ENCODE data around the gene OR3A1. TPM values are rescaled to one million over a fixed set of nuclear protein-coding genes. Genes with fewer than 3 reads are reported as not detected.
"Not testable (repeated sequence)": the region's sequence is repeated elsewhere in the genome, so short reads cannot be mapped to it uniquely, and the experiment has no call there.

OR3A1 gene
- polyA plus RNA-seq, 1 donor from 2014 or later = not detected

GRCh38 chr17:3244841-3245240, 53.3 kb downstream of the OR3A1 start:
- not testable (repeated sequence) for H3K9ac ChIP-seq (ENCODE audit: low read length); H3K27me3 ChIP-seq (ENCODE audit: insufficient read depth, low read depth, low read length); H4K20me1 ChIP-seq (ENCODE audit: insufficient read depth); H3K36me3 ChIP-seq (ENCODE audit: insufficient read depth, low read length); H3F3A ChIP-seq (ENCODE audit: insufficient read depth, low read length, poor library complexity, severe bottlenecking); H2AFZ ChIP-seq (ENCODE audit: low read depth, low read length); H3K4me2 ChIP-seq (ENCODE audit: low read length); H3K27ac ChIP-seq (ENCODE audit: low read length); H3K9me3 ChIP-seq (ENCODE audit: low read length); H3K79me2 ChIP-seq (replicated peaks; ENCODE audit: insufficient read depth, low read length); H3K4me3 ChIP-seq (ENCODE audit: low read length); H3K9me2 ChIP-seq (ENCODE audit: insufficient read depth, low read length)

DNA sequence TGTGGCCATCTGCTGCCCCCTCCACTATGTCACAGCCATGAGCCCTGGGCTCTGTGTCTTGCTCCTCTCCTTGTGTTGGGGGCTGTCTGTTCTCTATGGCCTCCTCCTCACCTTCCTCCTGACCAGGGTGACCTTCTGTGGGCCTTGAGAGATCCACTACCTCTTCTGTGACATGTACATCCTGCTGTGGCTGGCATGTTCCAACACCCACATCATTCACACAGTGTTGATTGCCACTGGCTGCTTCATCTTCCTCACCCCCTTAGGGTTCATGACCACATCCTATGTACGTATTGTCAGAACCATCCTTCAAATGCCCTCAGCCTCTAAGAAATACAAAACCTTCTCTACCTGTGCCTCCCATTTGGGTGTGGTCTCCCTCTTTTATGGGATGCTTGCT, 57.1 kb downstream of the OR3A1 start:
- H4K20me1 ChIP-seq (ENCODE audit: insufficient read depth); H3K36me3 ChIP-seq (ENCODE audit: insufficient read depth, low read length); H3K27ac ChIP-seq (ENCODE audit: low read length); H3K9ac ChIP-seq (ENCODE audit: low read length); H3K79me2 ChIP-seq (replicated peaks; ENCODE audit: insufficient read depth, low read length); H3K9me3 ChIP-seq (ENCODE audit: low read length); H3K9me2 ChIP-seq (ENCODE audit: insufficient read depth, low read length); H3K4me2 ChIP-seq (ENCODE audit: low read length); H2AFZ ChIP-seq (ENCODE audit: low read depth, low read length); H3F3A ChIP-seq (ENCODE audit: insufficient read depth, low read length, poor library complexity, severe bottlenecking); H3K4me3 ChIP-seq (ENCODE audit: low read length); H3K27me3 ChIP-seq (ENCODE audit: insufficient read depth, low read depth, low read length): not testable (repeated sequence)

Other genes with a start within 250 kb of the OR3A1 start
- not detected in 2 replicates for gene OR1D5, start 234.8 kb downstream of the OR3A1 start, polyA plus RNA-seq
- gene OR1D2, start 193.9 kb downstream of the OR3A1 start, polyA plus RNA-seq = not detected in 2 replicates
- not detected in 2 replicates for gene OR1G1, start 170.8 kb downstream of the OR3A1 start, polyA plus RNA-seq
- gene OR1A2, start 100.8 kb downstream of the OR3A1 start, polyA plus RNA-seq = not detected in 2 replicates
- gene OR1A1, start 90.7 kb downstream of the OR3A1 start, polyA plus RNA-seq = not detected in 2 replicates
- not detected in 2 replicates for gene OR3A2, start 87.9 kb upstream of the OR3A1 start, polyA plus RNA-seq
- not detected in 2 replicates for gene OR1E1, start 100.0 kb upstream of the OR3A1 start, polyA plus RNA-seq
- not detected in 2 replicates for gene OR3A3, start 113.0 kb upstream of the OR3A1 start, polyA plus RNA-seq
- not detected in 2 replicates for gene OR1E2, start 135.5 kb upstream of the OR3A1 start, polyA plus RNA-seq
- gene SPATA22, start 173.5 kb upstream of the OR3A1 start, polyA plus RNA-seq = not detected in 2 replicates
- gene ASPA, start 177.6 kb upstream of the OR3A1 start, polyA plus RNA-seq = 0.24 TPM in 1 of 2 replicates, not detected in the other